Sigmoid colon (tissue), 3 donors: ENCODE measurements around the gene HOXC5.

Experiments used
- POLR2A ChIP-seq, 2 donors: fragments of 450-650 bp; IDR thresholded peaks; one replicate each; pipeline ENCODE4 v1.6.1; 2016; ENCODE audit warnings: antibody characterized with exemption in 2 of 2, mild to moderate bottlenecking in 2 of 2, moderate library complexity in 2 of 2
- TF ChIP-seq, protein P1 (sequence below), 4 experiments: fragments of 450-650 bp in 3 of 4; fragments of 200-600 bp in 1 of 4; IDR thresholded peaks; one replicate each; pipeline ENCODE4 v1.5.1; 2016 to 2019; ENCODE audit warnings: antibody characterized with exemption in 4 of 4, mild to moderate bottlenecking in 3 of 4, moderate library complexity in 2 of 4

DNA sequence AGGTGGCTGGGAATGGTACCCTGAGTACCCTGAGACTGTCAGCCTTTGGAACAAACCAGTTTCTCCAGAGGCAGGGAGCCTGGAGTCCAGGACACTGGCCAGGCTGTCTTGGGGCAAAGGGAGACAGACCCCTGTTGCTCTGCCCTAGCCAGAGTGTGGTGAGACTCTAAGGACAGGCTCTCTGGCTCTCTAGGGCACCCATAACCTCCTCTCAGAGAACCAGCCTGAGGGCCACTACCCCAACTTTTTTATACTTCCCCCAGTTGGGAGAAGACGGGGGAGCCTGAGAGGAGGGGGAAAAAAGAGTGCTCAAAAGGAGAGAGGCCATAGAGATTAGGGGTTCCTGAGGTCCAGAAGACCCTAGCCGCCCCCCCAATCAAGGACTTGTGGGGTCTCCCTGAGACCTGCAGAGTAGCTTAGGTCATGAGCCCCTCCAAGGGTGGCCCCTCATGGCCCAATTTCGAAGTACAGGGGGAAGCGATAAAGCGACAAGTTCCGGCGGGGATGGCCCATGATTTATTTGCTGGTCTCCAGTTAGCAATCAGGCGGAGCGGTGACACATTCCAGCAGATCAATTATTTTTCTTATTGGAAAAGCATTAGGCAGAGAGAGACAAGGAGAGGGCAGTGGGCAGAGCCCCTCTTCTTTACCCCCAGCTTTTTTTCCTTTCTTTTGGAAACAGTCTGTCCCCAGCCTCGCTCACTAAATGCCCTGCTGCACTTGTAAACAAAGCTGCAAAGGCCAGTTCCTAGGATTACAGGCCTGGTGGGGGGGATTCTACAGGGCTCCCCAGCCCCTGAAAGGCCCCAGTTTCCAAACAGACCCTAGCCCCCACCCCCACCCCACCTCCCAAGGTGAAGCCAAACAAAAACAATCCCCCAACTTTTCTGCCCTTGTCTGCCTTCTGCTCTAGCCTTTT, 22.5 kb upstream of the HOXC5 start:
- no peak for TF ChIP-seq POLR2A (IDR thresholded peaks at IDR 0.05)
- TF ChIP-seq, protein P1, sequence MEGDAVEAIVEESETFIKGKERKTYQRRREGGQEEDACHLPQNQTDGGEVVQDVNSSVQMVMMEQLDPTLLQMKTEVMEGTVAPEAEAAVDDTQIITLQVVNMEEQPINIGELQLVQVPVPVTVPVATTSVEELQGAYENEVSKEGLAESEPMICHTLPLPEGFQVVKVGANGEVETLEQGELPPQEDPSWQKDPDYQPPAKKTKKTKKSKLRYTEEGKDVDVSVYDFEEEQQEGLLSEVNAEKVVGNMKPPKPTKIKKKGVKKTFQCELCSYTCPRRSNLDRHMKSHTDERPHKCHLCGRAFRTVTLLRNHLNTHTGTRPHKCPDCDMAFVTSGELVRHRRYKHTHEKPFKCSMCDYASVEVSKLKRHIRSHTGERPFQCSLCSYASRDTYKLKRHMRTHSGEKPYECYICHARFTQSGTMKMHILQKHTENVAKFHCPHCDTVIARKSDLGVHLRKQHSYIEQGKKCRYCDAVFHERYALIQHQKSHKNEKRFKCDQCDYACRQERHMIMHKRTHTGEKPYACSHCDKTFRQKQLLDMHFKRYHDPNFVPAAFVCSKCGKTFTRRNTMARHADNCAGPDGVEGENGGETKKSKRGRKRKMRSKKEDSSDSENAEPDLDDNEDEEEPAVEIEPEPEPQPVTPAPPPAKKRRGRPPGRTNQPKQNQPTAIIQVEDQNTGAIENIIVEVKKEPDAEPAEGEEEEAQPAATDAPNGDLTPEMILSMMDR (IDR thresholded peaks at IDR 0.05): no peak
